MCF 10A (cell line): ENCODE data around the gene GRM7. TPM values are rescaled to one million over a fixed set of nuclear protein-coding genes. Genes with fewer than 3 reads are reported as not detected.
A peak's percentile ranks its signal among the peaks of the same experiment; 100 is the strongest.

ENCODE experiments used
- BruUV-seq: library from RNA; stranded (reverse); fragments of 400-500 nt; replicated peaks from 2 replicates; lab custom pipeline; 2021; lab: Mats Ljungman, UMichigan
- CTCF ChIA-PET: fragments of 300-600 bp; sonication (Branson Sonifier 250); formaldehyde crosslinking; extraction: SDS; loops from one replicate; lab custom pipeline; 2021; ENCODE audit warnings: antibody characterized with exemption, inconsistent platforms; lab: Yijun Ruan, JAX
- POLR2A ChIA-PET: fragments of 300-600, 350-650 bp; sonication (Branson Sonifier 250); formaldehyde crosslinking; extraction: SDS; loops from one replicate; lab custom pipeline; 2020; ENCODE audit warnings: antibody characterized with exemption, inconsistent platforms; lab: Yijun Ruan, JAX
- DNase-seq: peaks from one replicate; pipeline ENCODE4 v3.0.0-alpha.2; 2018; ENCODE audit not compliant: unreplicated experiment
- H3K27ac Mint-ChIP-seq: one replicate; pipeline ENCODE4 v1.8.0; 2022; ENCODE audit warnings: mild to moderate bottlenecking, low read depth, mixed read lengths; ENCODE audit not compliant: unreplicated experiment
- H3K27me3 Mint-ChIP-seq: one replicate; pipeline ENCODE4 v1.8.0; 2022; ENCODE audit warnings: mixed read lengths; ENCODE audit not compliant: insufficient read depth, unreplicated experiment
- H3K36me3 Mint-ChIP-seq: one replicate; pipeline ENCODE4 v1.8.0; 2022; ENCODE audit warnings: mild to moderate bottlenecking, moderate library complexity, mixed read lengths; ENCODE audit not compliant: insufficient read depth, unreplicated experiment
- H3K4me1 Mint-ChIP-seq: one replicate; pipeline ENCODE4 v1.8.0; 2022; ENCODE audit warnings: mixed read lengths; ENCODE audit not compliant: insufficient read depth, unreplicated experiment
- H3K4me3 Mint-ChIP-seq: one replicate; pipeline ENCODE4 v1.8.0; 2022; ENCODE audit warnings: mild to moderate bottlenecking, moderate library complexity, mixed read lengths; ENCODE audit not compliant: unreplicated experiment
- H3K9me3 Mint-ChIP-seq: one replicate; pipeline ENCODE4 v1.8.0; 2022; ENCODE audit warnings: mixed read lengths; ENCODE audit not compliant: unreplicated experiment
- intact Hi-C: fragments of 100-400 bp; cut with micrococcal nuclease; formaldehyde crosslinking; loops from 2 replicates; pipeline ENCODE4 v1.14.1; 2022
- total RNA-seq: library from RNA; stranded (reverse); gene quantifications from 2 replicates; pipeline ENCODE4 v1.2.3, GENCODE V29; 2022
- TF ChIP-seq, protein P1 (sequence below): fragments of 200-600 bp; IDR thresholded peaks from one replicate; pipeline ENCODE4 v1.8.0; 2022; ENCODE audit warnings: antibody characterized with exemption, mild to moderate bottlenecking; ENCODE audit not compliant: unreplicated experiment

Gene GRM7
- total RNA-seq, 1 experiment from 2014 or later, result not detected

DNA sequence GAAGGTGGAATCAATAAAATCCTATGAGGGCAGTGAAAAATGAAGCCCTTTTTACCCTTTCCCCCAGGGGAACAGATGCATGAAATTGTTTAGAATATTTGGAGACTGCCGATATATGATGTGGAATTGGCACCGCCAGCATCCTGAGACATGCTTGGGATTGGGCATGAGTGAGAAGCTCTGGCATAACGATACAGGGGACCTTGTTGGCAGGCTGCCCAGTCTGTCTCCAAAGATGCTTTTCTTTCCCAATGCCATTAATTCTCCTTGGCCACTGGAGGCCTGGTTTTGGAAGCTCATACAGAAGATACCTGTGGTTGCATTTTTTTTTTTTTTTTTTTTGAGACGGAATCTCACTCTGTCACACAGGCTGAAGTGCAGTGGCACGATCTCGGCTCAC lies 840.1 kb downstream of the GRM7 start:
- POLR2A ChIA-PET, result interaction anchor here (0.6 kb wide), 1 partner anchor 610 kb away, joined by 3 read pairs; no protein-coding TSS in a partner anchor
- H3K27ac Mint-ChIP-seq, result no peak overlapping the region
- BruUV-seq, result no TSS peak
- DNase-seq, result no peak
- TF ChIP-seq, protein P1, sequence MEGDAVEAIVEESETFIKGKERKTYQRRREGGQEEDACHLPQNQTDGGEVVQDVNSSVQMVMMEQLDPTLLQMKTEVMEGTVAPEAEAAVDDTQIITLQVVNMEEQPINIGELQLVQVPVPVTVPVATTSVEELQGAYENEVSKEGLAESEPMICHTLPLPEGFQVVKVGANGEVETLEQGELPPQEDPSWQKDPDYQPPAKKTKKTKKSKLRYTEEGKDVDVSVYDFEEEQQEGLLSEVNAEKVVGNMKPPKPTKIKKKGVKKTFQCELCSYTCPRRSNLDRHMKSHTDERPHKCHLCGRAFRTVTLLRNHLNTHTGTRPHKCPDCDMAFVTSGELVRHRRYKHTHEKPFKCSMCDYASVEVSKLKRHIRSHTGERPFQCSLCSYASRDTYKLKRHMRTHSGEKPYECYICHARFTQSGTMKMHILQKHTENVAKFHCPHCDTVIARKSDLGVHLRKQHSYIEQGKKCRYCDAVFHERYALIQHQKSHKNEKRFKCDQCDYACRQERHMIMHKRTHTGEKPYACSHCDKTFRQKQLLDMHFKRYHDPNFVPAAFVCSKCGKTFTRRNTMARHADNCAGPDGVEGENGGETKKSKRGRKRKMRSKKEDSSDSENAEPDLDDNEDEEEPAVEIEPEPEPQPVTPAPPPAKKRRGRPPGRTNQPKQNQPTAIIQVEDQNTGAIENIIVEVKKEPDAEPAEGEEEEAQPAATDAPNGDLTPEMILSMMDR, result no peak
- H3K36me3 Mint-ChIP-seq, result no peaks in the 10 kb centered on the region
- intact Hi-C loops, result no loop called here
- no peaks in the 10 kb centered on the region for H3K9me3 Mint-ChIP-seq
- no peaks in the 10 kb centered on the region for H3K27me3 Mint-ChIP-seq
- CTCF ChIA-PET, result interaction anchor here (0.6 to 1.0 kb wide), 4 partner anchors 17 to 214 kb away, joined by 3 read pairs; no protein-coding TSS in a partner anchor
- H3K4me1 Mint-ChIP-seq, result no peaks in the 10 kb centered on the region
- no peak overlapping the region for H3K4me3 Mint-ChIP-seq

DNA sequence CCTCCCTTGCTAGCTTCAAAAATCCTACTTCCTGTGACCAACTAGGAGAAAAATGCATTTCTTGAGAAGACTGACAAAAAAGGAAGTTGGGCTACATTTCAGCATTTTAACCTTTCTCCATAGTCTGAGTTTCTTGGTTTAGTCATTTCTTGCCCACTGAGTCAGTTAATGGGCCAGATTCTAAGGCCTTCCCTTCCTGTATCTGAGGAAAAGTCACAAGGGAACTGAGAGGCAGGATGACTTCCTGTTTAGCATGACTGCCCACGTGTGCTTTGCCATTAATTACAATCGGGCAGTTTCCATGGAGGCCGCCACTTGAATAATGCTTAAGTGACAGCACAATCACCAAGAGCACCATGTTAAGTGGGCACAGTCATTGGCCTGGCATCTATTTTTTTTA lies 846.3 kb downstream of the GRM7 start:
- DNase-seq, result no peak
- ChIA-PET CTCF (no interaction called here), POLR2A (no interaction called here)
- Mint-ChIP-seq H3K27me3 (no peaks in the 10 kb centered on the region), H3K9me3 (no peaks in the 10 kb centered on the region), H3K4me3 (no peak overlapping the region), H3K27ac (no peak overlapping the region), H3K4me1 (no peaks in the 10 kb centered on the region), H3K36me3 (no peaks in the 10 kb centered on the region)
- TF ChIP-seq, protein P1, result no peak
- BruUV-seq, result no TSS peak
- intact Hi-C loops, result no loop called here

DNA sequence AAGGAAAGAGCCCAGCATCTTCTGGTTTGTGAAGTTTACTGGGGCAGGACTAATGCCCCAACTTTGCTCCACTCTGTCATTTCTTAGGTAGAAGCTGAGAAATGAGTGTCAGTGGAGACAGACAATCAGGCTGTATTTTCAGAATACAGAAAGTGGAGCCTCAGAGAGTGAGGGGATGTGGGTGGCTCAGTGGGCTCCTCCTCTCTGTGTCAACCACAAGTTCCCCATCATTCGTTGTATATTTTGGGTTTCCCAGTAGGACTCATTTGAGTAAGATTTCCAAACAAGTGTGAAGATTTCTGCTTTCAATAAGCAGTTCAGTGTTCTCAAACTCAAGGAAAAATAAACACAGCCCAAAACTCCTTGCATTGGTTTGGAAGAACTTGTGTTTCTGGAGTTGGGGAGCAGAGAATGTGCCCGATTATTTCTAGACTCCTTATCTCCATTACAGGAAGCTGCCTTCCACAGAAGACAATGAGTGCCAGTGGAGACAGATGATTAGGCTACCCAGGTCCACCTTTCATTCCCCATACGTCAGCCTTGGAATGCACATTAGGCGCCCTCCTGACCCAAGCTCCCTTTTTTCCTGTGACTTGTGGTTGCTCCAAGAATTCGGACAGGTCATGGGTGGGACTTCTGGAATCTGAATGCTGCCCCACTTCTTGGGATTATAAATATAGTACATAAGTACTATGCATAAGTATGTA lies 848.6 kb downstream of the GRM7 start:
- H3K27me3 Mint-ChIP-seq, result no peaks in the 10 kb centered on the region
- no peak overlapping the region for H3K4me3 Mint-ChIP-seq
- TF ChIP-seq, protein P1, result no peak
- intact Hi-C loops, result no loop called here
- no peaks in the 10 kb centered on the region for H3K9me3 Mint-ChIP-seq
- ChIA-PET CTCF (no interaction called here), POLR2A (no interaction called here)
- H3K27ac Mint-ChIP-seq, result no peak overlapping the region
- DNase-seq, result no peak
- H3K36me3 Mint-ChIP-seq, result no peaks in the 10 kb centered on the region
- BruUV-seq, result no TSS peak
- H3K4me1 Mint-ChIP-seq, result no peaks in the 10 kb centered on the region

DNA sequence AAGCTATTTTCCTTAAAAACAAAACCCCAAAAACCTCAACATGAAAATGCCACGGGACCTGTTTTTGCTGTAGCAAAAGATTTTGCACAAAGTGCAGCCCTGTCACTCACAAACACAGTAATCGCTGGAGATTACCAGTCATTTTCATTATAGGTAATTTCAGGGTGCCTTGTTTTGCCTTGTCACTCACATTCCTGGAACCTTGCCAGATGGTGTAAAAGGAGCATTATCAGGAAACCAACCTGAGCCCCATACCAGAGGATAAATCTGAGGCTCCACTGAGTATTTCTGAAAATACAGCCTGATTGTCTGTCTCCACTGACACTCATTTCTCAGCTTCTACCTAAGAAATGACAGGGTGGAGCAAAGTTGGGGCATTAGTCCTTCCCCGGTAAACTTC lies 849.4 kb downstream of the GRM7 start:
- no peaks in the 10 kb centered on the region for H3K4me1 Mint-ChIP-seq
- TF ChIP-seq, protein P1, result no peak
- no peaks in the 10 kb centered on the region for H3K9me3 Mint-ChIP-seq
- POLR2A ChIA-PET, result no interaction called here
- H3K27me3 Mint-ChIP-seq, result no peaks in the 10 kb centered on the region
- H3K27ac Mint-ChIP-seq, result no peak overlapping the region
- H3K36me3 Mint-ChIP-seq, result no peaks in the 10 kb centered on the region
- CTCF ChIA-PET, result no interaction called here
- BruUV-seq, result no TSS peak
- H3K4me3 Mint-ChIP-seq, result no peak overlapping the region
- DNase-seq, result peak; percentile 2
- intact Hi-C loops, result no loop called here
